ENCODE measurements around the gene ANKRD44.

ANKRD44 gene

DNA sequence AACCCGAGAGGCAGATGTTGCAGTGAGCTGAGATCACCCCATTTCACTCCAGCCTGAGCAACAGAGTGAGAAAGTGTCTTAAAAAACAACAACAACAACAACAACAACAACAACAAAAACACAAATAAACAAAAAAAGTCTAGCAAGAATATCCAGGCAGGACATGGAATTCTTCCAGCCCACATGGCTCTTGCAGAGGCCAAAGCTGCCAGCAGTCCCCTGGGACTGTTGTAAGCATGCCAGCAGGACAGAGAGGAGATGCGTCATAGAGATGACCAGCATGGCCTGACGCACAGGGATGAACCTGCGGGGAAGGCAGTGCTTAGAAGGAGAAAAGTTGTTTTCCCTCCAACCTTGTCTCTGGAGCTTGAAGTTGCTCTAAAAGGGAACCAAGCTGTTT, 201.8 kb downstream of the ANKRD44 start:
- DNase-seq (ENCODE audit: low spot score), result no peak

DNA sequence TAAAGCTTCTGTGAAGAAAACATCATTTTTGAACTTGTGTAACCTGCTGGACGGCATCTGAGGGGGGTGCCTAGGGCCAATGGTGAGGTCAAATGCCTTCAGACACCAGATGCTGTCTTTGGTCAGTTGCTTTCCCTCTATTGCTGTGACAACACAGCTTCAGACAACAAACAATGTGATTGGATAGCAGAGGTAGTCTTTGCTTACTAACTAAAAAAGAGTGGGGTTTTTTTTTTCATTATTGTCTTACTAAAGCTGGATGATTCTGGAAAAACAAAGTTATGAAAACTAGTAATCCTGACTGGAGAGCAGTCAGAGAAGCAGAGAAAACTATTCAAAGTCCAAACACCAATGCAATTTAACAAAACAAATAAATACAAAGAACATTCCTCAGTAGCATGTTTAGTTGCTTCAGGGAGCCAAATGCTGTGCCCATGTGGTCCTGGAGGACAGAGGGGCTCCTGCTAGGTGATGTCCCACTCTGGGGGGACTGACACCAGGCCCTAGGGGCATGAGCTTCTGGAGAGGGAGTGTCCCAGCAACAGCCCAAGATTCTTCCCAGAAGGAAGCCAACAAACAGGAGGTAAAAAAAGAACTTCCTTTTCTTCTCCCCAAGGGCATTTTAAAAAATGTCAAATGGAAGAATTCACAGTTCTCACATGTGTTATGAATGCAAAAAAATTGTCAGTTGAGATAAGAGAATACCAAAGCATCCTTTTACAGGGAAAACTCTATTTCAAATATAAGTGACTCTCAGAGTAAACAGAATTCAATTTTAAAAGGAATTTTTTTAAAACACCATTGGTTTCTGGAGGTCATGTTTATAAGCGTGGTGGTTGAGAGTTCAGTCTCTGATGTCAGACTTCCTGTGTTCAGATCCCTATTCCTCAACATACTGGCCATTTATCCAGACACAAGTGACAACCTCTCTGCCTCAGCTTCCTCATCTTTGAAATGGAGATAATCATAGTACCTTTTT, 203.0 kb downstream of the ANKRD44 start:
- DNase-seq (ENCODE audit: low spot score), result no peak

DNA sequence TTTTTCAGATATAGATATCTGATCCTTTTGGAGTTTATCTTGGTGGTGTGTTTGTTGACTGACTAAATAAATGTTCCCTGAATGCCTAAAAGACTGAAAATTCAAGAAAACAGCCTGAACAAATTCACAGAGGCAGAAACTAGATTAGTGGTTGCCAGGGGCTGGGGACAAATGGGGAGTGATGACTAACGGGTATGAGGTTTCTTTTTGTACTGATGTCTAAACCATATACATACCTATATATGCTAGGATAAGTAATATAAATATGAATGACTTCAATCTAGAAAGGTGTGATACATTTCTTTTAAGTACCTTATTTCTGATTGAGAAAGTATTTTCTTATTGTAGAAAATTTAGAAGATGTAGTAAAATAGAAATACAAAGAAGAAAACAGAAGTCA, 207.2 kb downstream of the ANKRD44 start:
- DNase-seq (ENCODE audit: low spot score), result no peak

DNA sequence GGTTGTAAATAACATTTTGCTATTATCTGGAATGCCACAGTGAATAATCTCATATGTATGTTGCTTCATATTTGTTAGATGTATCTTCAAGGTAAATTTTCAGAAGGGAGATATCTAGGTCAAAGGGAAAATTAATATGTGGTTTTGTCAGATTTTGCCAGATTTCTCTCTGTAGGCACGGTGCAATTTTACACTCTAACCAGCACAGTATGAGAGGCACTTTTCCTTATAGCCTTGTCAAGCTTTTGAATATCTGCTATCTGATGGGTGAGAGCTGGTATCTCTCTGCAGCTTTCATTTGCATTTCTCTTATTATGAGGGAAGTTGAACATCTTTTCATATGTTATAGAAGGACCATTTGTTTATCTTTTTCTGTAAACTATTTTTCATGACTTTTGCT, 208.3 kb downstream of the ANKRD44 start:
- no peak for DNase-seq (ENCODE audit: low spot score)

DNA sequence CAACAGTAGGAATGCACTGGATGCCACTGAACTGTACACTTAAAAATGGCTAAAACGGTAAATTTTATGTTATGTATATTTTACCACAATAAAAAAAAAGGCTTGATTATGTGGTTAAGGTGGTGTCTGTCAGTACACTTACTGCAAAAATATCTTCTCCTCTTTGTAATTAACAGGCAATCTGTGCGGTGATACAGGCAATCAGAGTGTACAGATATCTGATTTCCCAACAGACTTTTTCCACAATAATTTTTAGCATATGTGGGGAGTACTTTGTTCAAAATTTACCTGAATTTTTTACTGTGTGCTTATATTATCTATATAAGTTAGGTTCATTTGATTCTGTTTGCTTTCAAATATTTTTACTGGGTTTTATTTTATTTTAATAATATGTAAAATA, 209.1 kb downstream of the ANKRD44 start:
- no peak for DNase-seq (ENCODE audit: low spot score)

DNA sequence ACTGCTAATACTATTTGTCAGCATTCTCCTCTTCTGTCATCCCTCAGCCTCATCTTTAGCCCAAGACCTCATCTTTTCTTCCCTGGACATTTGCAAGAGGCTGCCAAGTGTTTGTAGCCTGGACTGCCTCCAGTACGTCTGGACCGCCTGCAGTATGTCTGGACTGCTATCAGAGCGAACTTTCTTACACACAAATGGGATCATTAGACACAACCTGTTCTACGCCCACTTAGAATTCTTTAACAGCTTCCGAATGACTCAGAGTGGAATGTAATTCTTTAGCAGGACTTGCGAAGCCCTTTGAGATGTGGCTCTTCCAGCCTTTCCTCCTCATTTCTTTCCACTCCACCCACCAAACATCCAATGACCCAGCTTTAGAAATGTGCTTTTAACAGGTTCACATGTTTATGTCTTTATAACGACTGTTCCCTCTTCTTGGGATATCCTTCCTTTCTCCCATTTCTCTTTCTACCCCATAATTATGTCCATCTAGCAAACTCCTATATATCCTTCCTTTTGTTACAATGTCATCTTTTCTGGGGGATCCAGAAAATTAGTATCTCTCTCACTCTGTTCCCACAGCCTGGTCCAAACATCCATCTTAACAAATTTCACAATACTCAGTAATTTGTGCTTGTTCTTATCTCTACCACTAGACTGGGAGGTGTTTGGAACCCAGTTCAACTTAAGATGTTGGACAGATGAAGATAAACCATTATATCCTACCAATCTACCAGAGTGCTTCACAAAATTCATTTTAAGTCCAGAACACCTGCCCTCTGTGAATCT, 212.8 kb downstream of the ANKRD44 start:
- DNase-seq (ENCODE audit: low spot score), result no peak

DNA sequence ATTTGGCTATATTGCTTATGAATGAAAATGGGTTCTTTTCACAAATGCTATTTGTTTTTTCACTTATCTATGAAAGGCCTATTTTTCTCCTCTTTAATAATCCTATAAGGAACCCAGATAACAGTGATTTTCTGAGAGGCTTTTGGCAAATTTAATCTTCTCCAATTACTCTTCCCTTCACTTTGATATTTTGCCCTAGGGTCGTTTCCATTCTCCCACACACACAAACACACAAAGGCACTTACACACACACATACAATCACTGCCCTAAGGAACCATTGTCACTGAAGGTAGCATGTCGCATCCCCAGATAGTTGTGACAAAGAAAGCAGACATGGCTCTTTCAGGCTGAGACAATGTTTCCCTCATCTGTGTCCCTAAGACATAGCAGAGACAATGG, 213.9 kb downstream of the ANKRD44 start:
- DNase-seq (ENCODE audit: low spot score), result no peak

DNA sequence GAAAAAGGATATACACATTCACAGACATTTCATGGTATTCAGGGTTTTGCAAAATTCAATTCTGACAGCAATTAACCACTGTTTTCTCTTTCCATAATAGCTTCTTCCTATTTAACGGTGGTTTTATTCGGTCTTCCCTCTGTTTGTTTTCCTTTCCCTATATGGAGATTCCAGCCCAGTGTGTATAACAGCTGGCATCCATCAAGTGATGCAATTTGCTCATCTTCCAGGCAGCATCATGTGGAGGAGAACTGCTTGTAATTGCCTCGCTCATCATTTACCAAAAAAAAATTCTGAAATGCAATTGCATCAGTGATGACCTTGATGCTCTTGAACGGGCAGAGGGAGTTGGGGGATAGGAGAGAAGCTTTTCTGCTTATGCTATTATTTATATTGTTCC, 218.1 kb downstream of the ANKRD44 start:
- no peak for DNase-seq (ENCODE audit: low spot score)

DNA sequence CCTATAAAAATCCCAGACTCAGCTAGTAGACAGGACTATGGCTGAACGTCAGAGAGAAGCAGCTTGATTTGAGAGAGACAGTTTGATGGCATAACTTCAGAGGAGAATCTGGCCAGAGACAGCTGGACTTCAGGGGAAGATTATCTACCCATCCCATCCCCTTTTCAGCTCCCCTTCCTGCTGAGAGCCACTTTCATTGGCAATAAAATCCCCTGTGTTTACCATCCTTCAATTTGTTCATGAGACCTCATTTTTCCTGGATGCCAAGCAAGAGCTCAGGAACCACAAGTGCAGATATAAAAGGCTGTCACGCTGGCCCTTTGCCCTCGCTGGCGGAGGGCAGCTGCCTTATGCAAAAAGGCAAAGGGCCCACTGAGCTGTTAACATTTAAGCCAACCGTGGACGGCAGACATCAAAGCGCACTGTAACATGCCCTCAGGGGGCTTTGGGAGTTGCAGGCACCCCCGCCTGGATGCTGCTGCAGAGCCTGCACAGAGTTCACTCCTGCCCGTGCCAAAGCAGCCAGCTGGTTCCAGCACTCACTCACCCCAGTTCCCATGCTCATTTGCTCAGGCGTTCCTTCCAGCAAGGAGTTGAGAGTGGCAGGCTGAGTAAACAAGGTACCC, 219.7 kb downstream of the ANKRD44 start:
- DNase-seq (ENCODE audit: low spot score), result no peak

DNA sequence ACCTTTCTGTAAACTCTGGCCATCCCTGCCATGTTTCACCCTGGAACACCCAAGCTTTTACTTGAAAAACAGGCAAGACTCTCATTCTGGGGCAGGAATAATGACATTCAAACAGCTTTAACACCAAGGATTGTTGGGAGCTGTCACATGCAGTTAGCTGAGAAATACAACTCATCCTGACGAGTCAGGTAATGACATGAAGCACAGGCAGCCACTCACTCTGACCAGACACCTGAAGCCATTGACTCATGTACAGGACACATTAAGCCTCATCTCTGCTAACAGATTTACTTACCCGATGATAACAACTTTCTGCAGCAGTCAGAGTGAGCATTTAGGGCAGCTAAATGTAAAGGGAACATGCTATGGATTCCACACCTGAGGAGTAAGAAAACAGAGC, 220.9 kb downstream of the ANKRD44 start:
- DNase-seq (ENCODE audit: low spot score), result no peak

DNA sequence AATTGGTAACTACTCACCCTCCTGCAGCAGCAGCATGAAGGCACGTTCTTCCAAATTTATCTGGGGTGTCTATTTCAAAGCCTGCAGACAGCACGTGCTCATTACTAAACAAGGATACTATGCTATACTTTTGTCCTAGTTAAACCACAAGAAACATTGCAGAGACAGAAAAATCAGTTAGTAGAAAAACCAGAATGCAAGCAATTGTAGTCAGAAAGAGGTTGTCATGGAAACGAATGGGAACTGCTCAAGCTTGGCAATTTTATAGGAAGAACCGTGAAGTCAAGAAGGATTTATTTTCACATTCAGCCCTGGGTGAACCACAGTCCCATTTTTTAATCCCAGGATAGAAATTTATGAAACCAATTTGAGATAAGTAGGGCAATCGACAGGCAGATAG, 221.9 kb downstream of the ANKRD44 start:
- DNase-seq (ENCODE audit: low spot score), result no peak

DNA sequence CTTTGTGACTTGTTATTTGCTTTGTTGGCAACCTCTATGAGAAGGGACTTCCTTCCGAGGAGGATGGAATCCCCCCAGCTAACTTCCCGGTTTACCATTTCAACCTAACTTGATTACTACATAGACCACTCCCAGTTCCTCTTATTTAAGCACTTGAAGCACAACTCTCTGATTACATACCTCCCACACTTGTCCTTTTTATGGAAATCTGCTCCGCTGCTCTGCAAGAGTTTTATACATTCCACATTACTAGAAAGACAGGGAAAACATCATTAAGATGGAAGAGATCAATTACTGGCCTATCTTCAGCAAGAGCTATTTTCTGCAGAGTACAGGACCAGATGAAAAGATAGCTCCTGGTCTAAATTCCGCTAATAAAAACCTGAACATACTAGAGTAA, 224.1 kb downstream of the ANKRD44 start:
- no peak for DNase-seq (ENCODE audit: low spot score)

DNA sequence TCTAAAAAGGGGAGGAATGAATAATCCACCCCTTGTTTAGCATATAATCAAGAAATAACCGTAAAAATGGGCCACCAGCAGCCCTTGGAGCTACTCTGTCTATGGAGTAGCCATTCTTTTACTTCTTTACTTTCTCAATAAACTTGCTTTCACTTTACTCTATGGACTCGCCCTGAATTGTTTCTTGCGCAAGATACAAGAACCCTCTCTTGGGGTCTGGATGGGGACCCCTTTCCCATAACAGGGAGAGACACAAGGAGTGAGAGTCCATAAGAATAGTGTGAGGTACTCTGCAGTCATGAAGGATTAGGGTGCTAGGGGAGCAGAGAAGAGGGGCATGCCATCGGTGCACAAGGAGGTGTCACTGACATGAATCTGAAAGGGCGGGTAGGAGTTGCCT, 224.9 kb downstream of the ANKRD44 start:
- no peak for DNase-seq (ENCODE audit: low spot score)

DNA sequence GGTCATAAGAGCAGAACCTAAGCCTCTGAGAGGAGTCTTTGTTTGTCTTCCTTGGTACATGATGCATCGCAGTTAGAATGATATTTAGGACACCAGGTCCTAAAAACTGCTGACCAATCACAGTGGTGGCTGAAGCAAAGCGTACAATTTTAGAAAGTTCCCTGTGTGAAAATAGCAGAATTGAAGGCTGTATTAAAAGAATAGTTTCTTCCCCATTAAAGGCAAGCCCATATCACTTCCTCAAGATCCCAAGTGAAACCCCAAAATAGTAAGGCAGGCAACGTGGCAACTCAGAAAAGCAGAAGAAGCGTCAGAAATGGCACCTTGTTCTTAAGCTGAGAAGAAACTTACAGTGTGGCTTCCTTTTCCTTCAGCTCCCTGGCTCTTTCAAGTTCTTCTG, 229.3 kb downstream of the ANKRD44 start:
- DNase-seq (ENCODE audit: low spot score), result no peak

DNA sequence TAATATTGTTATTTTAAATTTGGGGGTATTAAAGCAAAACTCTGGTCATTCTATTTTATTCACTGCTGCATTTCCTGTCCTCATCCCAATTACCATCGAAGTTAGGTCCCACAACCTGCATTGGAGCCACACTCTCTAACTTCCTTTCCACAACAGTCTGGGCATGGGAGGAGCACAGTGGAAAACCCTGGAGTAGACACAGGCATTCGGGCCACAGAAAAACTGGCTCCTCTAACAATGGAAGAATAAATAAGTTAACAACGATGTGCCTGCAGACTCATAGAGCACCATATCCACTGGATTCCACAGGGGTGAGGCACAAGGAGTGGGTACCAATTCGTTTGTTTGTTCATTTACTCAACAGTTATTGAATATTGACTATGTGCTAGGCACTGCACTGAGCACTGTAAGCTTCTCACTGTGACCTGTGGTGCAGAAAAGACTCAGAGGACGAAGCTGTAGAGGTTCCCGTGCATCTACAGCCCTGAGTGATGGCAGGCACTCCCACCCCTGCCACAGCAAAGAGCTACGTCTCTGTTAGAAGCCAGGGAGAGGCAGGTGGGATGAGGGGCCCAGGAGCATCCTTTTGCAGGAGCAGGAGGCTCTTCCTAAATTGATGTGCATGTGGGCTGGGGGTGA, 229.9 kb downstream of the ANKRD44 start:
- DNase-seq (ENCODE audit: low spot score), result no peak

DNA sequence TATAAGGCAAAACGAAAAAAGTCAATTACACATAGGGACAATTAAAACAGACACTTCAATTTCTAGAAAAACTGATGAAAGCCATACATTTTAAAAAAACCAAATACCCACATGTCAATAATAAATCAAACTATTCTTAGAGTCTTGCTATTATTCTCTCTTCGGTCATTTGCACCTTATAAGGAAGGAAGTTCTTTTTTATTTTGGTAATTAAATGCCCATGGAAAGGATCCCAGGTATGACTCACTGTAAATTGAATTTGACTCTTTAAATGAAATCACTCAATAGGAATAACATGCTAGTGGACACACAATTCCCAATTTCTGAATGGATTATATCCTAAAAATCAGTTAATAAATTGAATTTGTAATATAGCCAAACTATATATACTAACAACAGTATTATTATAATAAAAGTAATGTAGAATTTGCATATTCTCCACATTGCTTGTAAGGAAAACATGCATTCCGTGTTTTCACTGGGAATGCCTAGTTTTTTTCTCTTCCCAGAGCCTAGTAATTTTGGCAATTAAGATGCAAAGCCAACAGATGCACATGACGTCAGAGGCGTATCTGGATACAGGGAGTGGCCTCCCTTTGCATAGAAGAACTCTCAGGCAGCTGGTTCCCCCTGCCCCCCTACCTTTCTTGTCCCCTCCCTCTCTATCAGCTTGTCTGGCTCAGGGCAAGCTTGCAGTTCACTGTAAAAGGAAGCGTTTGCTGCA, 230.6 kb downstream of the ANKRD44 start:
- DNase-seq (ENCODE audit: low spot score), result no peak

DNA sequence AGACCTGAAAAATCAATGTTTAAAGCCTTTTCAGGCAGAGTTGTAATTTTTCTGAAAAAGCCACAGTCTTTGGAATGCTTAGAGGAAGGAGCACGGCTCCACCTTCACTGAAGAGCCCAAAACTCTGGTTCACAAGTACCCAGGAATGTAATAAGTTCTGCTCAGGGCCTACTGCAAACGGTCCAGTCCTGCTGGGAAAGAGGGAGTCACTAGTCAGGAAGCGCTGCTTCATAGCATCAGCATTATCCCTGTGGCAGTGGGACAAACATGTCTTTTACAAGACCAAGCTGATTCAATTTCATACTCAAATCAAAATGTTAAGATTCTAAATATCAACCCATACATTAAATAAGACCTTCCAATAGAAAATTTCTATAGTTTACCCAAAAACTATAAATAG, 231.2 kb downstream of the ANKRD44 start:
- no peak for DNase-seq (ENCODE audit: low spot score)

DNA sequence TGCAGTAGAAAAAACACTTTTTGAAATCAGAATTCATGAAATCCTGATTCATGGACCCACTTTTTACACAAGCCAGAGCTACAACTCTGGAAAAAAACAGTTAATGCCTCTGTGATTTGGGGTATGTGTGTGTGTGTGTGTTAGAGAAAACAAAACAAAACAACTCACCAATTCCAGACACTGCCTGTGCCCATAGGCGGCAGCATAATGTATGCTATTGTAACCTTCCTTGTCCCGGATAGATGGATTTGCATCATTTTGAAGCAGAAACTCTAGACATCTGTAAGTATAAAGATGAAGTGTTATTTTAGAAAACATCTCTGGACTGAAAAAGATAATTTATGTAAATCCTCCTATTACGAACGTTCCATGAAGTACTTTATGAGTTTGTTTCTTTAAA, 232.0 kb downstream of the ANKRD44 start:
- no peak for DNase-seq (ENCODE audit: low spot score)

DNA sequence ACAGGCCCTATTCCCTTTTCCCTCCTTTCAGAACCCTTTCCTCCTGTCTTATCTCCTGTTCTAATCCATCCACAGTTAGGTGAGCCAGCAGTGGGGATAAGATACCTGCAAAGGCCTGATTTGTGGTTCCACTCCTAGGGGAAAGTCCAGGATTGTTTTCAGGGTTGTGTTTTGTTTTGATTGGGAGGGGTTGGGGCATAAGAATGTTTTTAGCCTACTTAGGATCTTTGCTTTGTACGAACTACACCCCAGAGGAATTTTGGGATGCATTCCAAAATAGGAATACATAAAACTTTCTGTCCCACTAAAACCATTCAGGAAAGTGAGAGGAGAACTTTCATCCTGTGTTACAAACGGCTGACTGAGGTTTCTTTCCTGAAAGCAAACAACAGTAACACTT, 233.2 kb downstream of the ANKRD44 start:
- no peak for DNase-seq (ENCODE audit: low spot score)

DNA sequence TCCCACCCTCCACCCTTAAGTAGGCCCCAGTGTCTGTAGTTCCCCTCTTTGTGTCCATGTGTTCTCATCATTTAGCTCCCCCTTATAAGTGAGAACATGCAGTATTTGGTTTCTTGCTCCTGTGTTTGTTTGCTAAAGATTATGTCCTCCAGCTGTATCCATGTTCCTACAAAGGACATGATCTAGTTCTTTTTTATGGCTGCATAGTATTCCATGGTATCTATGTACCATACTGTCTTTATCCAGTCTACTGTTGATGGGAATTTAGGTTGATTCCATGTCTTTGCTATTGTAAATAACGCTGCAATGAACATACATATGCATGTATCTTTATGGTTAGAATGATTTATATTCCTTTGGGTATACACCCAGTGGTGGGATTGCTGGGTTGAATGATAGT, 233.9 kb downstream of the ANKRD44 start:
- no peak for DNase-seq (ENCODE audit: low spot score)

DNA sequence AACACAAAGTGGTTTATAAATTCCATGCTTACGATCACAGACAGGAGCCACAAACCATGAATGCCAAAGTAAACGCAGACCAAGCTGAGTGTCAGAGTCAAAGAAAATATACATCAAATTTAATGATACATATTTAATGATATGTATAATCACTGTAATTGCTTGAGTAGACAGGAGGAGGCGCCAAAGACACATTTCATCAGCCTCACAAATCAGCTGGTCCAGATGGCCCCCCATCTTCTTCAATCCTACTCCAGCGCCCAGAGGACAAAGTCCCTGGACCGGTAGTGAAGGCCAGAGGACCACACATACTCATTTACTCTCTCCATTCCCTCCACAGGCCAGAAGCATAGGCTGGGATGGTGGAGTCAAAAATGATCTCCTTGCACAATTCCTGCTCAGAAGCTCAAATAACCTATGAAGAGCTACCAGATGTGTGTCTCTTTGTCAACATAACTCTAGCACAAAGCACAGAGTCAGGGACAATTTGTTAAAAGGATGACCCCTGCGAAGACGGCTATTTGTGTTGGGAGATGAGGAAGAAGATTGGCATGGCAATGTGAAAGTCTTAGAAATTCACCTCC, 234.7 kb downstream of the ANKRD44 start:
- DNase-seq (ENCODE audit: low spot score), result no peak

Data from hematopoietic multipotent progenitor cell treated with erythropoietin and hydrocortisone succinate and interleukin-3 and kit ligand, for 17 days (in vitro differentiated cells).